HK-2 (cell line): Measurements from ENCODE around the gene TREH.

Experiments used
- DNase-seq: peaks from one replicate; pipeline ENCODE4 v3.0.0-alpha.2; 2018; ENCODE audit not compliant: unreplicated experiment

TREH gene

GRCh38 chr11:118666371-118666770, 13.1 kb downstream of the TREH start:
- no peak for DNase-seq

GRCh38 chr11:118663902-118664301, 15.5 kb downstream of the TREH start:
- no peak for DNase-seq

GRCh38 chr11:118663381-118663780, 16.1 kb downstream of the TREH start:
- no peak for DNase-seq

- no peak for DNase-seq
Observed at GRCh38 chr11:118662401-118663271, 16.8 kb downstream of the TREH start.

GRCh38 chr11:118661425-118662301, 17.8 kb downstream of the TREH start:
- no peak for DNase-seq

- no peak for DNase-seq
Observed at GRCh38 chr11:118660681-118661424, 18.6 kb downstream of the TREH start.

GRCh38 chr11:118659953-118660680, 19.3 kb downstream of the TREH start:
- no peak for DNase-seq

- peak; percentile 90 for DNase-seq
Observed at GRCh38 chr11:118659314-118659952, 20.0 kb downstream of the TREH start.

- DNase-seq: peak; percentile 60
Observed at GRCh38 chr11:118658429-118659313, 20.8 kb downstream of the TREH start.

GRCh38 chr11:118657709-118658428, 21.6 kb downstream of the TREH start:
- no peak for DNase-seq

- DNase-seq: no peak
Observed at GRCh38 chr11:118657238-118657637, 22.2 kb downstream of the TREH start.

- no peak for DNase-seq
Observed at GRCh38 chr11:118656563-118657165, 22.8 kb downstream of the TREH start.

- DNase-seq: no peak
Observed at GRCh38 chr11:118655486-118656190, 23.8 kb downstream of the TREH start.

- DNase-seq: no peak
Observed at GRCh38 chr11:118653684-118654390, 25.6 kb downstream of the TREH start.

- no peak for DNase-seq
Observed at GRCh38 chr11:118652681-118653181, 26.7 kb downstream of the TREH start.

- DNase-seq: no peak
Observed at GRCh38 chr11:118651820-118652219, 27.6 kb downstream of the TREH start.

GRCh38 chr11:118650366-118650765, 29.1 kb downstream of the TREH start:
- DNase-seq: no peak
